K562 (cell line): ENCODE data around the gene PDE11A. TPM values are rescaled to one million over a fixed set of nuclear protein-coding genes. Genes with fewer than 3 reads are reported as not detected.
A peak's percentile ranks its signal among the peaks of the same experiment; 100 is the strongest.

Experiments used
- ATAC-seq: fragments of 200-7000 bp; cut with Tn5 transposase; 3 replicates; pipeline ENCODE4 v1.9.1; 2020; ENCODE audit warnings: moderate library complexity
- BruUV-seq: library from RNA; stranded (reverse); fragments of 400-500 nt; replicated peaks from 2 replicates; lab custom pipeline; 2021; lab: Mats Ljungman, UMichigan
- CTCF ChIA-PET: fragments of 300-600 bp; formaldehyde crosslinking; extraction: SDS; loops from one replicate; lab custom pipeline; 2021; ENCODE audit warnings: low intra/inter-chr PET ratio; lab: Yijun Ruan, JAX
- POLR2A ChIA-PET: fragments of 300-600, 350-650 bp; sonication (Branson Sonifier 250); formaldehyde crosslinking; extraction: SDS; loops from one replicate; lab custom pipeline; 2021; ENCODE audit warnings: antibody characterized with exemption, inconsistent platforms; lab: Yijun Ruan, JAX
- DNase-seq, 4 experiments: peaks; one replicate each; pipeline versions ENCODE4 v3.0.0 to v3.0.0-alpha.2; 2011 to 2018; ENCODE audit warnings: low spot score in 3 of 4, mixed read lengths in 3 of 4; ENCODE audit errors: extremely low read depth in 1 of 4
- FAIRE-seq: peaks from 2 replicates; lab custom pipeline; 2011; peaks lifted over from hg19 to GRCh38; lab: Jason Lieb, UNC
- H2AFZ ChIP-seq: 2 replicates; pipeline ENCODE4 v1.6.0; 2011; ENCODE audit warnings: low read depth, low read length, control low read depth, inconsistent platforms
- H3K27ac ChIP-seq: fragments of 200-600 bp; 3 replicates; pipeline ENCODE4 v1.8.0; 2011; ENCODE audit warnings: low read depth, mild to moderate bottlenecking, control low read depth, inconsistent platforms, low read length, moderate library complexity, mixed read lengths; ENCODE audit errors: extremely low read depth
- H3K27me3 ChIP-seq, 2 experiments: fragments of 300-600 bp in 1 of 2; 2 replicates in 1 of 2; 3 replicates in 1 of 2; pipeline versions ENCODE4 v1.6.0 to v1.8.0; 2011; ENCODE audit warnings: inconsistent platforms in 2 of 2, low read length in 2 of 2, mild to moderate bottlenecking in 1 of 2, mixed read lengths in 1 of 2, moderate library complexity in 1 of 2; ENCODE audit not compliant: control insufficient read depth in 2 of 2, insufficient read depth in 2 of 2
- H3K36me3 ChIP-seq: fragments of 300-600 bp; 3 replicates; pipeline ENCODE4 v1.8.0; 2011; ENCODE audit warnings: mild to moderate bottlenecking, low read length, inconsistent platforms; ENCODE audit not compliant: control insufficient read depth, insufficient read depth
- H3K4me1 ChIP-seq, 2 experiments: fragments of 200-600 bp in 1 of 2; replicated peaks in 1 of 2; 2 replicates in 1 of 2; 3 replicates in 1 of 2; pipeline versions ENCODE4 v1.5.1 to v1.8.0; 2011; ENCODE audit warnings: inconsistent platforms in 2 of 2, low read length in 2 of 2, mild to moderate bottlenecking in 1 of 2, mixed read lengths in 1 of 2, moderate library complexity in 1 of 2; ENCODE audit not compliant: control insufficient read depth in 2 of 2, insufficient read depth in 2 of 2
- H3K4me2 ChIP-seq: 2 replicates; pipeline ENCODE4 v1.6.1; 2011; ENCODE audit warnings: low read length, control low read depth, inconsistent platforms, mixed read lengths; ENCODE audit not compliant: insufficient read depth
- H3K4me3 ChIP-seq: fragments of 200-600 bp; sonication (generic), shearing (Covaris generic); 2 replicates; pipeline ENCODE4 v1.5.1; 2016; ENCODE audit warnings: control low read depth, inconsistent platforms
- H3K79me2 ChIP-seq: fragments of 200-600 bp; 3 replicates; pipeline ENCODE4 v1.8.0; 2011; ENCODE audit warnings: low read length, inconsistent platforms; ENCODE audit not compliant: control insufficient read depth, insufficient read depth
- H3K9ac ChIP-seq, 2 experiments: 2 replicates each; pipeline versions ENCODE4 v1.6.0 to v1.6.1; 2011; ENCODE audit warnings: low read depth in 2 of 2, low read length in 2 of 2, control low read depth in 1 of 2, inconsistent platforms in 1 of 2, mild to moderate bottlenecking in 1 of 2, mixed read lengths in 1 of 2; ENCODE audit not compliant: insufficient read depth in 1 of 2
- H3K9me1 ChIP-seq: one replicate; pipeline ENCODE4 v1.6.0; 2011; ENCODE audit warnings: inconsistent platforms, mild to moderate bottlenecking, low read length, moderate library complexity; ENCODE audit not compliant: control insufficient read depth, insufficient read depth
- H3K9me3 ChIP-seq: replicated peaks from 2 replicates; pipeline ENCODE4 v1.5.1; 2011; ENCODE audit warnings: low read depth, low read length, inconsistent platforms; ENCODE audit not compliant: control insufficient read depth, insufficient read depth
- H4K20me1 ChIP-seq: replicated peaks from 2 replicates; pipeline ENCODE4 v1.6.1; 2011; ENCODE audit warnings: low read length, inconsistent platforms, mixed read lengths; ENCODE audit not compliant: control insufficient read depth, insufficient read depth
- DACH1 ChIP-seq: fragments of 450-650 bp; IDR thresholded peaks from 2 replicates; pipeline ENCODE4 v1.6.1; 2018; ENCODE audit not compliant: partially characterized antibody
- GATAD2B ChIP-seq: fragments of 450-650 bp; IDR thresholded peaks from 2 replicates; pipeline ENCODE4 v1.6.1; 2017; ENCODE audit warnings: mild to moderate bottlenecking, borderline replicate concordance
- HDGF ChIP-seq: fragments of 450-650 bp; IDR thresholded peaks from 2 replicates; pipeline ENCODE4 v1.6.1; 2016
- WGBS: fragments of 100-300 bp; shearing (Covaris generic); methylation state at CpG from one replicate; pipeline ENCODE4 v1.1.6; 2016; ENCODE audit warnings: low coverage, mixed read lengths; ENCODE audit not compliant: insufficient coverage; ENCODE audit errors: missing lambda C conversion rate; 5-methylcytosine and 5-hydroxymethylcytosine counted together
- in situ Hi-C: fragments of 300-500 bp; cut with MboI; formaldehyde crosslinking; loops from 4 replicates; pipeline ENCODE4 v1.15.0; 2018; ENCODE audit warnings: inconsistent platforms, mixed read lengths
- intact Hi-C: fragments of 100-400 bp; cut with micrococcal nuclease; formaldehyde crosslinking; loops from 2 replicates; pipeline ENCODE4 v1.14.2; 2022
- polyA plus RNA-seq, 8 experiments: library from polyadenylated mRNA; depleted of rRNA in 4 of 8; stranded (reverse) in 5 of 8; unstranded in 3 of 8; fragments of >200 nt; fragmentation: Nextera tagmentation in 2 of 8; fragmentation: Illumina TruSeq in 1 of 8; extraction: Ambion mirVana in 2 of 8; extraction: Trizol in 1 of 8; gene quantifications; 2 replicates each; pipeline versions ENCODE4 v1.2.1 to v1.2.3, GENCODE V29; 2011 to 2014; ENCODE audit warnings: inconsistent platforms in 1 of 8, missing spikeins in 1 of 8
- total RNA-seq, 7 experiments: library from RNA; depleted of rRNA in 6 of 7; stranded (reverse); fragments of >200 nt in 6 of 7; fragmentation: Illumina TruSeq in 2 of 7; extraction: Trizol in 2 of 7; gene quantifications; 2 replicates each; pipeline versions ENCODE4 v1.2.1 to v1.2.3, GENCODE V29; 2011 to 2021; ENCODE audit warnings: low replicate concordance in 1 of 7
- TF ChIP-seq, protein P1 (sequence below): fragments of 450-650 bp; formaldehyde crosslinking; IDR thresholded peaks from 2 replicates; pipeline ENCODE4 v1.4.0; 2020; ENCODE audit warnings: mild to moderate bottlenecking, moderate library complexity

PDE11A gene
- total and polyA plus RNA-seq, 9 of the 15 experiments (the other 6 are each of a cell fraction or from before 2014, with no cell fraction given), result 3.2 to 22.1 (median 5.7) TPM

DNA sequence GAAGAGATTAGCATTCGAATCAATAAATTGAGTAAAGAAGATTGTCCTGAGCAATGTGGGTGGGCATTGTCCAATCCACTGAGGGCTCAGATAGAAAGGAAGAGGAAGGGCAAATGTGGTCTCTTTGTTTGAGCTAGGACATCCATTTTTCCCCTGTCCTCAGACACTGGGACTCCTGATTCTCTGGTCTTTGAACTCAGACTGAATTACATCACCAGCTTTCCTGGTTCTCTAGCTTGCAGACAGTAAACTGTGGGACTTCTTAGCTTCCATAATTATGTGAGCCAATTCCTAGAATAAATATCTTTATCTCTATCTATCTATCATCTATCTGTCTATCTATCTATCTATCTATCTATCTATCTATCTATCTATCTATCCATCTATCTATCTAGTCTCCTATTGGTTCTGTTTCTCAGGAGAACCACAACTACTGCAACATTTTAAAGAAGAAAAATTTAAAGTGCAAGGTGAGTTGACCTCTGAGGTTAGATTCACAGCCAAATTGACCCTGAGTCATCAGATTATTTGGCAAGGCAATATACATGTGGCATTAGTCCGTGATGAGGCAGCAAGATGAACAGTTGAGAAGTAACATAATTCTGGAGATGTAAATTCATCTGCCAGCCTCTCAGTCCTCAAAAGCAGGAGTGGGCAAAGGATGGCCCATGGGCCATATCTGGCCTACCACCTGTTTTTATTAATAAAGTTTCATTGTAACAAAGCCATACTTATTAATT, 191.4 kb downstream of the PDE11A start:
- FAIRE-seq (no peak), DNase-seq (no peak), ATAC-seq (no peak)
- BruUV-seq, result no TSS peak
- Histone ChIP-seq H3K4me3 (no peak overlapping the region), H3K27me3 (peaks cover 4 to 8% of the 10 kb centered on the region in 2 experiments; a peak in 3 of 5 replicates), H3K4me1 (no peaks in the 10 kb centered on the region), H3K4me2 (no peak overlapping the region), H3K79me2 (no peaks in the 10 kb centered on the region), H3K36me3 (no peaks in the 10 kb centered on the region), H3K9me3 (no peaks in the 10 kb centered on the region), H3K9me1 (no peaks in the 10 kb centered on the region), H3K27ac (no peak overlapping the region), H4K20me1 (no peaks in the 10 kb centered on the region), H3K9ac (no peak overlapping the region), H2AFZ (no peak overlapping the region)
- TF ChIP-seq DACH1 (peak; percentile 92), HDGF (no peak), GATAD2B (0 out of 2 replicates have a peak, but pooled peaks have one; percentile 23)
- TF ChIP-seq, protein P1, sequence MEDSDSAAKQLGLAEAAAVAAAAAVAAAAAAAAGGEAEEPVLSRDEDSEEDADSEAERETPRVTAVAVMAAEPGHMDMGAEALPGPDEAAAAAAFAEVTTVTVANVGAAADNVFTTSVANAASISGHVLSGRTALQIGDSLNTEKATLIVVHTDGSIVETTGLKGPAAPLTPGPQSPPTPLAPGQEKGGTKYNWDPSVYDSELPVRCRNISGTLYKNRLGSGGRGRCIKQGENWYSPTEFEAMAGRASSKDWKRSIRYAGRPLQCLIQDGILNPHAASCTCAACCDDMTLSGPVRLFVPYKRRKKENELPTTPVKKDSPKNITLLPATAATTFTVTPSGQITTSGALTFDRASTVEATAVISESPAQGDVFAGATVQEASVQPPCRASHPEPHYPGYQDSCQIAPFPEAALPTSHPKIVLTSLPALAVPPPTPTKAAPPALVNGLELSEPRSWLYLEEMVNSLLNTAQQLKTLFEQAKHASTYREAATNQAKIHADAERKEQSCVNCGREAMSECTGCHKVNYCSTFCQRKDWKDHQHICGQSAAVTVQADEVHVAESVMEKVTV (CRISPR knock-in tag), result no peak
- 2% methylated on average over 2 of the region's 2 CpGs for WGBS
- ChIA-PET POLR2A (no interaction called here), CTCF (no interaction called here)
- intact Hi-C loops, result no loop called here
- in situ Hi-C loops, result no loop called here
